ENCODE data around the gene LGR5.

LGR5 gene

DNA sequence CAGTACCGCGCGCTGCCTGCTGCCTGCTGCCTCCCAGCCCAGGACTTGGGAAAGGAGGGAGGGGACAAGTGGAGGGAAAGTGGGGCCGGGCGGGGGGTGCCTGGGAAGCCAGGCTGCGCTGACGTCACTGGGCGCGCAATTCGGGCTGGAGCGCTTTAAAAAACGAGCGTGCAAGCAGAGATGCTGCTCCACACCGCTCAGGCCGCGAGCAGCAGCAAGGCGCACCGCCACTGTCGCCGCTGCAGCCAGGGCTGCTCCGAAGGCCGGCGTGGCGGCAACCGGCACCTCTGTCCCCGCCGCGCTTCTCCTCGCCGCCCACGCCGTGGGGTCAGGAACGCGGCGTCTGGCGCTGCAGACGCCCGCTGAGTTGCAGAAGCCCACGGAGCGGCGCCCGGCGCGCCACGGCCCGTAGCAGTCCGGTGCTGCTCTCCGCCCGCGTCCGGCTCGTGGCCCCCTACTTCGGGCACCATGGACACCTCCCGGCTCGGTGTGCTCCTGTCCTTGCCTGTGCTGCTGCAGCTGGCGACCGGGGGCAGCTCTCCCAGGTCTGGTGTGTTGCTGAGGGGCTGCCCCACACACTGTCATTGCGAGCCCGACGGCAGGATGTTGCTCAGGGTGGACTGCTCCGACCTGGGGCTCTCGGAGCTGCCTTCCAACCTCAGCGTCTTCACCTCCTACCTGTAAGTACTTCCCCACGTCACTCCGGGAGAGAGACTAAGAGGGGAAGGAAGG, at the start of gene LGR5:
TSS of gene LGR5 (plus strand) at position 186 of the 732 bp plus-strand sequence. CDS start at position 469, 283 bp downstream.
- peak; percentile 11 to 15 for DNase-seq

DNA sequence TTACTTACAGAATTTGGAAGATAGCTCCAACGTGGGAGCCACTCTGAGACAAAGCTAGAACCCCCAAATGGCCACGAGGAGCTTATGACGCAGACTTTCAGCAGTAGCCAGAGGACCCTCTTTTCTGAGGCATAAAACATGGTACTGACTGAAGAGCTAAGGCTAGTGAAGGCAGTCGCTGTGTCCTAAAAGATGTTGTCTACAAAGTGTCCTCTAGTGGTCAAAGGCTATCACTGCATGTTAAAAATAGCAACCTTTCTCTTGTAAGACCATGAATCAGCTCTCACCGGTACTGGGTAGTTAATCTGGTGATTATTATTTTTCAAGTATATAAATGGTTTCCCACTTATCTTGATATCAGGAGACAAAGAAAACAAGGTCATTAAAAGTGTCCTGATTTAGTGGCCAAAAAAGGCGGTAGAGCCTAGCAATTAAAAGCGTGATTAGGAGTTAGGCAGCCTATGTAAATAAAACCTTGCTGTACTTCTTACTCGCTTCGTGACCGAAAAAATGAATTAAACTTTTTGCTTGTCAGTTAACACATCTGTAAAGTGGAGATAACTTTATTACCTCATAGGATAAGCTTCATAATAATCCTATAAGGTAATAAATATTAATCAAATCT, 47.0 kb upstream of the LGR5 start:
- no peak for DNase-seq

GRCh38 chr12:71393625-71394024, 46.0 kb upstream of the LGR5 start:
- no peak for DNase-seq

DNA sequence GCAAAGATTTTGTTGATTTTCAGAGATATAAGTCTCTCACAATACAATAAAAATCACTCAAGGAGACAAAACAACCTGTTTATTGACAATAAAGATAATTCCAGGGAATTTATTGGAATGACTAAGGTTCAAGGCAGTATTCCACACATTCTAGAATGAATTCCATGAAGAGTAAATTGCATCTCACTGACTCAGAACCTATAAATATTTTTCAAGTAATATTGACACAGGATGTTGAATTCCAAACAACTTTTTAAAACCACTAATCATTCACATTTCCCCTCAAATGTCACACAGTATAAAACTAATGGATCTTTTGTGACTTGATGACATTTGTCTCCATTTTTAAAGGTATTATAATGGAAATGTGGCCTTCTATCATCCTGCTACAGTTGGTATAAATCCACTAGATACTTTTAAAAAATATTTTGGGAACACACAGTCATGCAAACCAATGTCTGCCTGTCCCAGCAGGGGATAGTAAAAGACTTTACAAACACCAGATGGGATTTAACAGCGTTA, 42.1 kb upstream of the LGR5 start:
- DNase-seq = no peak

DNA sequence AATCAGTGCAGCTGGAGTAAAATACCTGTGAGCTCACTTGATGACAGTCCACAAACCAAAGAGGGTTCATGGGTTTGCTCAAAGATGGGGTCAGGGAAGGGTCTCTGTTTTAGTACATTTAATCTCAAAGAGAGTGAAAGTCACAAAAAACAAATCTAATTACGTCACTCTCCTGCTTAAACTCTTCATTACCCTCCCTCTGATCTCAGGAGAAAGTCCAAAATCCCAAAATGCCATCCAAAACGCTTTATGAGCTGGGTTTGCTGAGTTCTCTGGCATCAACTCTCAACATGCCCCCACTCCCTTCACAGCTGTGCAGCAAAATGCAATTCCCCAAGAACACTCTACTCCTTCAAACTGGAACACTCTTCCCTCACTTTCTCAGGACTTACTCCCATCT, 40.4 kb upstream of the LGR5 start:
- no peak for DNase-seq

DNA sequence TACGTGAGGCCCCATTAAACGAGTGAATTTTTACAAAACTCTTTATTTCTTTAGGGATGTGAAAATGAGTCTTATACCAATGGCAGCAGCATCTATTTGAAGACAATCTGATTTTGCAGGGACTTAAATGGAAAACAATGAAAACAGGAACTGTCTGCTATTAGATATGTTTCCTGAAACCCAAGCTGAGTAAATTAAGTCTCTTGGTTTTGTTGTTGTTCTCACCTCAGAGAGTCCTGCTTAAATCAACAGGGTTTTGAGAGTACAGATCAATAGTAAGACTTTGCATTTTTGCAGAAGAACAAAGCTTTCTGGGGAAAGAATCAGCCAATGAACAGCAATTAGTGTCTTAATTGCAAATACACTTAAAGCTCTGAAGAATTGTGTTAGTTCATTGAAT, 39.1 kb upstream of the LGR5 start:
- no peak for DNase-seq

- DNase-seq = no peak
Observed at GRCh38 chr12:71405884-71406283, 33.7 kb upstream of the LGR5 start.

DNA sequence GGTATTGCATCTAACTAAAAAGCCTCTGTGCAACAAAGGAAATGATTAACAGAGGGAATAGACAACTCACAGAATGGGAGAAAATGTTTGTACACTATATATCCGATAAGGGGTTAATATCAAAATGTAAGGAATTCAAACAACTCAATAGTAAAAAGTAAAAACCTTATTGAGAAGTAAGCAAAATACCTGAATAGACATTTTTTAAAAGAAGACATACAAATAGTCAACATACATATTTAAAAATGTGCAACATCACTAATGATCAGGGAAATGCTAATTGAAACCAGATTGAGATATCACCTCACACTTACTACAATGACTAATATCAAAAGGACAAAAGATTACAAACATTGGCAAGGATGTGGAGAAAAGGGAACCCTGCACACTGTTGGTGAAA, 31.9 kb upstream of the LGR5 start:
- no peak for DNase-seq

GRCh38 chr12:71410844-71411243, 28.8 kb upstream of the LGR5 start:
- no peak for DNase-seq

DNA sequence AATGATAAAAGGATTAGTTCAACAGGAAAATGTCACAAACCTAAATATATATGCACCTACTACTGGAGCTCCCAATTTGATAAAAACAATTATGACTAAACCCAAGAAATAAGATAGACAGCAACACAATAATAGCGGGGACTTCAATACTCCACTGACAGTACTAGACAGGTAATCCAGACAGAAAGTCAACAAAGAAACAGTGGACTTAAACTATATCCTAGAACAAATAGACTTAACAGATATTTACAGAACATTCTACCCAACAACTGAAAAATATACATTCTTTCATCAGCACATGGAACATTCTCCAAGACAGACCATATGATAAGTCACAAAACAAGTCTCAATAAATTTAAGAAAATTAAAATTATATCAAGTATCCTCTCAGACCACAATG, 28.0 kb upstream of the LGR5 start:
- DNase-seq = no peak

- DNase-seq = peak in 1 of 2 experiments; percentile 16
Observed at GRCh38 chr12:71415336-71416231, 24.0 kb upstream of the LGR5 start.

- no peak for DNase-seq
Observed at GRCh38 chr12:71417181-71417580, 22.4 kb upstream of the LGR5 start.

DNA sequence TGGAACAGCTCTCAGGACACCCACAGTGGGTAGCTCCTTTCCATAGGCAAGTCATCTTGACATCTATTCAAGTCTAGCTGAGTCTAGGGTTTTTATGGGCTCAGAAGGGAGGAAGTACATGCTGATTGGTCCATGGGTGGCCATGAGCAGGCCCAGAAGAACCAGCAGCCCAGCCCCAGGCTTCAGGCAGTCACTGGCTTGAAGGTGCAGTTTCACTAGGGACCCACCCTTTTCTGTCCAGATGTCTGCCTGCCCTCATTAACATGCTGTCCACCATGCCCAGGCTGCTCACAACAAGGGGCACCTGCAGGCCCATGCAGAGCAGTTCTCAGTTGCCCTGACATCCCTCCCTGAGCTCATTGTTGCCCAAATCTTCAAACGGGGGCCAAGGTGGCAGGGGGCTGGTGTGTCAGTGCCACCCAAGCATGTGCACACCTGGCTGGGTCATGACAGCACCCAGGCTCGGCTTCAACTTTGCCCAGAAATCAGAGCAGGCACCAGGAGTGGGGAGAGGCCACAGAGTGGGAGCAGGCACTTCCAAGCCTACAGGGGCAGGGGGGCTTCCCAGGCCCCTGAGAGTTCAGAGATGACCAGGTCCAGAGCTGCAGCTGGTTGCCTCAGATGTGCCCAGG, 18.7 kb upstream of the LGR5 start:
- DNase-seq = no peak

DNA sequence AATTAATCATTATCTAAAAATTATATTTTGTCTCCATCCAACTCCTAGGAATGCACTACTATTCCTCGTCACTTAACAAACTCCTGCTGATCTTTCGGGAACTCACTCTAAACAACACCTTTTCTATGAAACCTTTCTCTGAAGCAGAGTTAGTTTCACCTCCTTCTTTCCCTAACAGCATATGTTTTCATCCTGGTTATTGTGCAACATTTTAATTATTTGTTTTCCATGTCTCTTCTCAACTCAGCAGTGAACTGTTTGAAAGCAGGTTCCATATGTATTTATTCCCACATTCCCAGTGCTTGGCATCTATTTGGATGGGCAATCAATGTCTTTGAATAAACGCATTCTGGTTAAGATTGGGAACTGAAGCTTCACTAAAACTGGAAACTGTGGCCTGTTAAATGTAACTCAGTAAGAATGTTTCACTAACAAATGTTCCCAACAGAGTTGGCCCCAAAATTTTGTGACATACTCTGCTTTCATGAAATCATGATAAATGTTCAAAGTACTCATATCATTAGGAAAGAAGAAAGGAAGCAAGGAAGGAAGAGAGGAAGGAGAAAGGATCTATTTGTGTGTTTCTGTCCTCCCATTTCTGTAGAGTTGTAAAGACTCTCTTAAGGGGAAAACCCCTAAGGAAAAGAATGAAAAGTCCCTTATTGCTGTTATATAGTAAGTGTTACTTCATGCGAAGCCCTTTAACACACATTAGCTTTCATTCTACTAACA, 13.9 kb upstream of the LGR5 start:
- DNase-seq = no peak

- DNase-seq = no peak
Observed at GRCh38 chr12:71426300-71427047, 13.1 kb upstream of the LGR5 start.

DNA sequence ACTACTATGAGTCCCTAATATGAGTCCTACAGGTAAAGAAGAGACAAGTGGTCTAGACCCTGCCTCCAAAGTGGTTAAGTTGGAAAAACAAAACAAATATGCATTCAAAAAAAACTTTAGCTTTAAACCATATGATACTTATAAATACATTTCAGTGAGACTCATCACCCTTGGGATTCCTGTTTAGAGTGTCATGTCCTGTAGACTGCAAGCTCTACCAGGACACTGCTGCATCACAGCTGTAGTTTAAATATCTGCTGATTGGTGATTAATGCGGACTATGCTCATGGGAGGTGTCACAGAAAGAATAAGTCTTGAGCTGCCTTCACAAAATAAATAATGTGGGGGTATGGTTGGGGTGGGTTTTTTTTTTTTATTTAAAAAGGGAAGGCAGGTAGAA, 8.8 kb upstream of the LGR5 start:
- no peak for DNase-seq

DNA sequence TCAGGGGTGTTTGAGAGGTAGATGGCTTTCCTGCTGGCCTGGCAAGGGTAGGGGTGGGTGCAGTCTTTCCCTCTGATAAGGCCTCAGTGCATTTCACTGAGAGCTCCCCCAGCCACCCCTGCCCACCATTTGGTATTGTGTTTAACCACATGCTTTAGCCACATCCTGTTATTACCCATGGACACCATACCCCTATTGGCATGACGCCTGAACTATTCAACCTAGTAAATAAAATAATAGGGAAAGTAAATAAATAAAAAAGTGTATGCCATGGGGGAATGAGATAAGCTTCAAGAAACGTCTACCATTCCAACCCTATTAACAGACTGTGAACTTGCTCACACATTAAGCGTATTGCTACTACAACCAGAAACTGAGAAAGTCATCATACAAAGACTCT, 7.6 kb upstream of the LGR5 start:
- no peak for DNase-seq

- no peak for DNase-seq
Observed at GRCh38 chr12:71432936-71433335, 6.7 kb upstream of the LGR5 start.

GRCh38 chr12:71436696-71437095, 2.9 kb upstream of the LGR5 start:
- DNase-seq = no peak

GRCh38 chr12:71438670-71439361, 782 bp upstream of the LGR5 start:
- no peak for DNase-seq

DNA sequence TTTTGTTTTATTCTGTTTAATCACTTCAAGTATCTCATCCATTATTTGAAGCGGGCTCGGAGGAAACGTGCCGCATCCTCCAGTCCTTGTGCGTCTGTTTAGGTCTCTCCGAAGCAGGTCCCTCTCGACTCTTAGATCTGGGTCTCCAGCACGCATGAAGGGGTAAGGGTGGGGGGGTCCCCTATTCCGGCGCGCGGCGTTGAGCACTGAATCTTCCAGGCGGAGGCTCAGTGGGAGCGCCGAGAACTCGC, 311 bp upstream of the LGR5 start:
- DNase-seq = no peak

Measured in activated CD4-positive, alpha-beta T cell treated with anti-CD3 and anti-CD28 coated beads, Interleukin-2, amount 50 U/mL, for 48 hours (primary cell).